NK-92 (cell line): ENCODE results near the gene SLC44A3.

ENCODE experiments used
- DNase-seq: peaks from one replicate; lab custom pipeline; 2025; ENCODE audit not compliant: unreplicated experiment; lab: John Stamatoyannopoulos, UW

SLC44A3 gene

GRCh38 chr1:94799206-94799605 lies 21.0 kb upstream of the SLC44A3 start:
- DNase-seq, result no peak

DNA sequence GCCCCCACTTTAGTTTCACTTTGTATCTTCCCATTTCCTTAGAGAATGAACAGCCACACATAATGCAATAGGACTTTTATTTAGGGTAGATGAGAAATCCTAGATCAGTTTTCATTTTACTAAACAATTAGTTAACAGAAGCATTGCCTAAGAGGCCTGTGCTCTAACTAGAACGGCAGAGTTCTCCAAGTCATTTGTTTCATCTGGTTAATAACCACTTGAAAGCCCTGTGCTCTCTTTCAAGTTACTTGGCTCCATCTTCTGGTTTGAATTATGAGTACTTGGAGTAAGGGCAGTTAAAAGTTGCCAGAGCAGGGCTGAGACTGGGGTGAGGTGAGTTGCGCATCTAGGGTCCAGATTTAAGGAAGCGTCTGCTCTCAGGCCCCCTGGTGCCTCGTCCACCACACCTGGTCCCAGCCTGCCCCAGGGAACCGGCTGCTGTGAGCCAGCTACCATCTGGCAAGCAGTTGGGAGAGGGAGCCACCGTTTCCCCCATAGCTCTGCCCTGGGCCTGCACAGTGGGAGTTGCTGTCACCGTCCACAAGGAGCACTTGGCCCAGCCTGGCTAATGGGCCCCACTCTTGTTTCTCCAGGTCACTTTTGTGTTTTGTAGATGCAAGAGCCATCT lies 18.1 kb upstream of the SLC44A3 start:
- no peak for DNase-seq

GRCh38 chr1:94803106-94803505 lies 17.1 kb upstream of the SLC44A3 start:
- no peak for DNase-seq

DNA sequence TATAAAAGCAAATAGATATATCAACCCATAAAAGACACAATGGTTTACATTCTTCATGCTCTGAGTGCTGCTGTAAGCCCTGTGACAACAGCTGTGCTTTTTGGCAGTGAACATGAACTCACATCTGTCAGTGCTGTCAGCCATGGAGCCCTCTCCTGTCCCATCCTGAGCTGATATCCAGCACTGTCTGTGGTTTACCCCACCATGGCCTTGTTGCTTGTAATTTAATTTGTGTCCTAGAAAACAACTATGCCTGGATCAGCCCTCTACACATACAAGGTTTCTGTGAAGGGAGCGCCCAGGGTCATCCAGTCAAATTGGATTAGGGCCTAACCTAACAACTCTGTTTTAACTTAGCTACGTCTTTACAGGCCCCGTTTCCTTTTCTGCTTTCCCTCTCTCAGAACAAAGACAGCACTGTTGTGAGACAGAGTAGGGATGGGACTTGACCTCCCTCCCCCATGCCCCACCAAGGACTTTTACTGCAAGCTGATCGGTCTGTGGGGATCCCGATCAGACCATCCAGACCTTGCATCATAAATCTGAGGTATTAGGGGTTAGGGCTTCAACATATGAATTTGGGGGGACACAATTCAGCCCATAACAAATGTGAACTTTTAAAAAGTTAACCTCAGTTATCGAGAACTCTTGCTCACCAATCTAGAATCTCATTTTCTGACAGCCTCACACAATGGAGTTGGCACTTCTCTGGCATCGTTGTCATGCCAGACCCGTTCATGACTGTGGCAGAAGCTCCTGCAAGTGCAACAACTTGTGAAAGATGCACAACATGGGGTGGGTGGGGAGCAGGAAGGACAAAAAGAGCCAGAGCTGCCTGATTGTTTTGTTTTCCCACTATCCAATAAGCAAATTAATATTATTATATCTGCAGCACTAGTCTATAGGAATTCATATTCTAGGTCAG lies 16.4 kb upstream of the SLC44A3 start:
- DNase-seq, result no peak

DNA sequence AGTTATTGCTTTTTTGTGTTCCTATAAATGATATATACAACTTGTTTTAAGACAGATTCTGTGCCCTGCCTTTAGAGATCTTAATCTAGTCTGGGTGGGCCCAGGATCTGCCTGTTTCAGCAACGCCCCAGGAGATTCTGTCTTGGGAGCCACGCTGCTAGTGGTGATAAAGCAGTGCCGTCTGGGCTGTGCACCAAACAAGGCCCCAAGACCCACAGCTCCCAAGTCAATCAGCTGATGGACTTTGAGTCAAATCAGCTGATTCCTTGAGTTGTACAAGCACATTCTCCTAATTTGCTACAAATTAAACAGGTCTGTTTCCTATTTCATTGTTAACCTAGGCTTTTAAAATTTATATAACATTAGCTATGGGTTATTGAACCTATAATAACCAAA lies 15.7 kb upstream of the SLC44A3 start:
- no peak for DNase-seq

- DNase-seq, result no peak
Measured at GRCh38 chr1:94805912-94806311, 14.2 kb upstream of the SLC44A3 start.

GRCh38 chr1:94806441-94806871 lies 13.7 kb upstream of the SLC44A3 start:
- no peak for DNase-seq

GRCh38 chr1:94807742-94808491 lies 12.2 kb upstream of the SLC44A3 start:
- DNase-seq, result no peak

- no peak for DNase-seq
Measured at GRCh38 chr1:94808669-94809068, 11.5 kb upstream of the SLC44A3 start.

GRCh38 chr1:94812985-94813384 lies 7.2 kb upstream of the SLC44A3 start:
- no peak for DNase-seq

DNA sequence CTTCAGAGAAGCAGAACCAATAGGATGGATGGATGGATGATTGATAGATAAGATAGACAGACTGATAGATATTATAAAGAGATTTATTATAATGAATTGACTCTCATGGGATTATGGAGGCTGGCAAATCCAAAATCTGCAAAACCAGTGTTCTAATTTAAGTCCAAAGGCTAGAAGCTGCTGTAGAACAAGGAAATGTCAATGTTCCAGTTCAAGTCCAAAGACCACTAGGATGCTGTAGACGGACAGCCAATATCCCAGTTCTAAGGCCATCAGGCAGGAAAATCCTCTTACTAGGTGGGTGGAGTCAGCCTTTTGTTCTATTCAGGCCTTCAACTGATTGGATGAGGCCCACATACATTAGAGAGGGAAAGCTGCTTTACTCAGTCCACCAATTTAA lies 4.1 kb upstream of the SLC44A3 start:
- no peak for DNase-seq

GRCh38 chr1:94817712-94818111 lies 2.4 kb upstream of the SLC44A3 start:
- DNase-seq, result no peak

DNA sequence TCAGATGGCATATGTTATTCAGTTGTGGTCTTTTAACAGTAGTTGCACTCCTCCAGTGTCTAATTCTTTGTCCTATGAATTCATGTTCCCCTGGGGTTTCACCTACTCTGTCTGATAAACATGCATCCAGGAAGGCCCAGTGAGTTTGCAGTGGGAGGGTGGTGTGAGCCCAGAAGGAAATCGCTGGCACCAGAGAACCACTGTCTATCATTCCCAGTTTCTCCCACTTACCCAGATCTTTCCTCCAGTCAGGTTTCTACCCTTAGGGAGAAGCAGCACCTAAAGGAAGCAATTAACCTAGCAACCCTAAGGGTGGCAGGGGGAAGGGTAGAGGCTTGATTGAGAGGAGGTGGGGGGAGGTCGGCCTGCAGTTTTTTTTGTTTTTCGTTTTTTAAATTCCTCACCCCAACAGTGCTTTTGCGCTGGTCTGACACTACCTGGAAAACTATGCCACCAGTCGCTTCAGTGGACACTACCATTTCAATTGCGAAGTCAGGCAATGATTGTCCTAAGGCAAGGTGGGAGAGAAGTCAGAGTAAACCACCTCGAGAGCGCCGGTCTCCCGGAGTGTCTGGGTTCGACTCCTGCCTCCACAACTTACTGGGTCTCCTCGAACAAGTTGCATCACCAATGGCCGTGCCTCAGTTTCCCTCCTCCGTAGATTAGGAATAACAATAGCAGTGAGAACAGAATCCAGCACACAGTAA lies 766 bp upstream of the SLC44A3 start:
- no peak for DNase-seq

GRCh38 chr1:94820936-94821335 lies 779 bp downstream of the SLC44A3 start:
- no peak for DNase-seq

DNA sequence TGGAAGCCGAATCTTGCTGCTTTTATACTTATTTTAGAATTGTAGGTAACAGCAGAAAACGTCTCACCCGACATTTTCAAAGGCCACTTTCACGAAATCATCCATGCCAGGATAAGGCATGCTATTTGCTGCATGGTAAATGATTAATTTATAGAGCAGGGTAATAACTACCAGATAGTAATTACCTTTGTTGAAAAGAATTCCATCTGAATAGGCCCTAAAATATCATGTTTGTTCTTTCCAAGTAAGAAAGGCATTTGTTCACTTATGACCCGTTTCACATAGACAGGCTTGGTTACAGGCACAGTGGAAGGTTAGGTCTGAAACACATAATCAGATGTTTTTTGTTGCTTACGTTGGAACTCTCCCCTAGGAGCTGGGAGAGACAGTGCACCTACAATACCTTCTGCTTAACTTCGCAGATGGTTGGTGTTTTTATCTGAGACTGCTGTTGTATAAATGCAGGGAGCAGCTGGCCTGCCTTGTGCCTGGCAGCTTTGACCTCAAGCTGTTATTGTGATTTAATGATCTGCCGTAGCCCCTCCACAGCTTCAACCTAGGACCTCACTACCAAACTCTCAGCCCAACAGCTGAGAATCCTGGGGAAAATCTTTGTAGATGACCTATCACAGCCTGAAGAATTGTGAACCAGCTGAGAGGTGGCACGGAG lies 1.6 kb downstream of the SLC44A3 start:
- no peak for DNase-seq

DNA sequence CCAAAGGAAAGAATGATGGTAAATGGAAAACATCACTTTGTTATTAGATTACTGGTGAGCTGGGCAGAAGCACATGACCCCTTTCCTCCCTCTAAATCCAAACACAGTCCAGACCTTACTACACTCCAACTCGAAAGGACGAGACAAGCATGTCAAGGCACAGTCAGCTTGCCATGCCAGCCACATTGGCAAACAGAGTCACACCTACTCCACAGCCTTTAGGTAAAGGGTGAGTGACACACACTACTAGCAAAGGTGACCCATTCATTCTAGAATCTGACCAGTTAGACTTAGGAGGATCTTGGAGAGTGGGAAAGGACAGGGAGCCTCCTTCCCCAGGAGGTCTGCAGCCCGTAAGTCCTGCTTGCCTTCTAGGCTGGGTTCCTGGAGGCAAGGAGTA lies 3.0 kb downstream of the SLC44A3 start:
- no peak for DNase-seq

DNA sequence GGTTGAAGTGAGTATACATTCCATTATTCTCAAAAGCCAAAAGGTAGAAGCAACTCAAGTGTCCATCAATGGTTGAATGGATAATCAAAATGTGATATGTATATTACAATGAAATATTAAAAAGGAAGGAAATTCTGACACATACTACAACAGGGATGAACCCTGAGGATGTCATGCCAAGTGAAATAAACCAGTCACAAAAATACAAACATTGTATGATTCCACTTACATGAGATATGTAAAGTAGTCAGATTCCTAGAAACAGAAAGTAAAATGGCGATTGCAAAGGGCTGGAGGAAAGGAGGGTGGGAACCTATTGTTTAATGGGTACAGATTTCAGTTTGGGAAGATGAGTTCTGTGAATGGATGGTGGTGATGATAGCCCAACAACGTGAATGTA lies 5.8 kb downstream of the SLC44A3 start:
- DNase-seq, result no peak

DNA sequence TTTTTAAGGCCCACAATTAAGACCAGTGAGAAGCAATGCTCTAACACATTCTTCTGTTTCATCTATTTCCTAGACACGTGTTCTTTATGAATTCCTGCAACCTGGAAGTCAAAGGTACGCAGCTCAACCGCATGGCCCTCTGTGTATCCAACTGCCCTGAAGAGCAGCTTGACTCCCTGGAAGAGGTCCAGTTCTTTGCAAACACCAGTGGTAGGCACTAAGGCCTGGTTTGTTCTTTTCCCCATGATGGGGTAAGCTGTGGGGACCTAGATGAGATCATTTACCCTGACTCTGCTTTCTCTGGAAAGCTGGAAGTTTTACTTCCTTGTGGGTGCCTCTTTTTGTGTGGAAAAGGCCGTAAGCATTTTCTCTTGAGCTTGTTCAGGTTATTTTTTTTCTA lies 7.3 kb downstream of the SLC44A3 start:
- no peak for DNase-seq

DNA sequence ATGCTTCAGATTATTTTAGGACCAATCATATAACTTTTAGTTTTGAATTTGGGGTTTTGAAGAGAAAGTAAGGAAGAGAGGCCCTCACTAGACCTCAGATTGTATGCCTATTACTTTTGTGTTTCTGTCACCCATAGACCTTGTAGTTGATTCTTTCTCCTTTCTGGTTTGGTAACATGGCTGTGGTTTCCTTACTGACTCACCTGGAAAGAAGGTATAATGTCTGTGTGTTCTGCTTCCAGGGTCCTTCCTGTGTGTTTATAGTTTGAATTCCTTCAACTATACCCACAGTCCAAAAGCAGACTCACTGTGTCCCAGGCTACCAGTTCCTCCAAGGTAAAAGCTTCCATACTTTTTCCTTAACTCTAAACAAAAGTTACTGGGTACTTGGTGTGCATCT lies 8.1 kb downstream of the SLC44A3 start:
- no peak for DNase-seq

DNA sequence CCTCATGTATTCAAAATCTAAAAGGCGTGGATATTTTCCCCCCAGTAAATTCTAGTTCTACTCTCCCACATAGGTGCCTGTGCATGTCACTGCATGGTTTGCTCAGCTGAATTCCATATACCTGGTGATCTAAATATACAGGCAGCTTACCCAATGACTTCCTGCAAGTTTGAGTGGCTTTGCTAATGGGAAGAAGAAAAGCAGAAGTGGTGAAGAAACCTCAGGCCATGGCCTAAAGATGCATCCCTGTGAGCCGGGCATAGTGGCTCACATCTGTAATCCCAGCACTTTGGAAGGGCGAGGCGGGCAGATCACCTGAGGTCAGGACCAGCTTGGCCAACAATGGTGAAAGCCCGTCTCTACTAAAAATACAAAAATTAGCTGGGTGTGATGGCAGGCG lies 11.5 kb downstream of the SLC44A3 start:
- DNase-seq, result no peak

- no peak for DNase-seq
Measured at GRCh38 chr1:94832446-94832845, 12.3 kb downstream of the SLC44A3 start.
